Measurements from ENCODE around the gene PODXL. TPM values are rescaled to one million over a fixed set of nuclear protein-coding genes. Genes with fewer than 3 reads are reported as not detected.

The PODXL gene
- total and polyA plus RNA-seq, 10 of the 15 experiments (the other 5 are each of a cell fraction or from before 2014, with no cell fraction given), result 0.04 to 1.8 (median 0.38) TPM

DNA sequence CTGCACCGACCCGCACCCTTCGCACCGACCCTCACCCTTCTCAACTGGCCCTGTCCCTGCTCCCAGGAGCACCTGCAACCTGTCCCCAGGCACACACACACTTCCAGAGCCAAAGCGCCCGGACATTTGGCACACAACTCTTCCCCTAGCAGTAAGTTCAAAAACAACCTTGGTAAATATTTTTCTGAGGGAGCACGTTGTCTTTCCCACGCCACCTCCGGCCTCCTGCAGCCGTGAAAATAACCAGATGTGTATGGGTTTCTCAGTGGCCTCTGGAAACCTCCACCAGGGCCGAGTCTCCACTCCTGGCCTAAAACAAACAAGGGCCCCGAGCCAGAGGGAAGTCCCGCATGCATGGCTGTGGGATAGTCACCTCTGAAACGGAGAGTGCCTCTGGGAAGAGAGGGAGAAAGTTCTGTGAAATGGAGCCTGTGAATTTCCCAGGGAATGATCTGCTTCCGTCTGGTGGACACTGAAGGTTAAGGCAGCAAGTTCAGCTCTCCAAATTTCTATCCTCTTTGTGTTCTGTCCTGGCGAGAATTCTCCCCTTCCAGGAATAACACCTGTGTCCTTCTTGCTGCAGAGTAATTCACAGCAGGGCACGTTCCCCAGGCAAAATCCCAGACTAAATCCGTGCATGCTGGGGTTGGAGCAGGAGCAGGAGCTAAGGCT, 15.8 kb downstream of the PODXL start (continued):
- no peak for TF ChIP-seq SUPT20H (IDR thresholded peaks at IDR 0.05; ENCODE audit: borderline replicate concordance, control insufficient read depth, low read depth, low read length)

DNA sequence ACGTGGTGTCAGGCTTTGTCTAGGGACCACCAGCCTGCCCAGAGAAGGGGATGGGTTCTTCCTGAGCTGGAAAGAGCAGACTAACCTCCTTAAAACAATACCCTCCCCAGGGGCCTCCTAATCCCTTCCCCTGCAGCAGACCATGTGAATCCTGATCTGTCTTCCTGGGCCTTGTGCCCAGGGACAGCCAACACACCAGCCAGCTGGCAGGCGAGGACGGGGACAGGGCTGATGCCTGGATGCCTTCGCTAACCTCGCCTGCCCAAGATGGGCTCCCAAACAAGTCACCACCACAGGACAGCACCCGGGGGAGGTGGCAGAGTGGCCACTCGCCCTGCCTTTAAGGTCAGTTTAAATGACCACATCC, 17.6 kb downstream of the PODXL start:
- H3K27me3 ChIP-seq (replicated peaks in 1 of 2; ENCODE audit: control insufficient read depth in 2 of 2, insufficient read depth in 2 of 2, low read length in 1 of 2), result no peaks in the 10 kb centered on the region
- no peak for DNase-seq (ENCODE audit: low read depth, low spot score)
- SMC1A ChIA-PET (ENCODE audit: uncharacterized antibody, unreplicated experiment), result no interaction called here
- H3K4me1 ChIP-seq (ENCODE audit: control insufficient read depth, insufficient read depth, low read length), result no peaks in the 10 kb centered on the region
- no peak overlapping the region for H3K4me2 ChIP-seq (ENCODE audit: control insufficient read depth, insufficient read depth)
- no peaks in the 10 kb centered on the region for H3K36me3 ChIP-seq (ENCODE audit: control insufficient read depth in 2 of 2, insufficient read depth in 2 of 2, low read length in 1 of 2)
- no peaks in the 10 kb centered on the region for H3K79me2 ChIP-seq (ENCODE audit: control insufficient read depth, insufficient read depth, low read length)
- intact Hi-C loops (cut with micrococcal nuclease; ENCODE audit: unreplicated experiment), result no loop called here
- no peak for FAIRE-seq
- in situ Hi-C loops (cut with MboI), result no loop called here
- no peak for ATAC-seq
- POLR2A ChIA-PET, result no interaction called here
- WGBS (ENCODE audit: insufficient coverage, insufficient replicate concordance, low lambda C conversion rate, missing lambda C conversion rate), result 30% methylated on average over 7 of the region's 7 CpGs
- CTCF ChIA-PET, result interaction anchor here (0.6 to 0.7 kb wide), 2 partner anchors 615 to 728 kb away, joined by 3 read pairs; no protein-coding TSS in a partner anchor
- no TSS peak for BruUV-seq (replicated peaks)
- H3K9ac ChIP-seq (ENCODE audit: control insufficient read depth, insufficient read depth, low read length), result no peak overlapping the region
- no peak for TF ChIP-seq RELA (IDR thresholded peaks at IDR 0.05; ENCODE audit: borderline replicate concordance, partially characterized antibody)
- TF ChIP-seq, protein P1, sequence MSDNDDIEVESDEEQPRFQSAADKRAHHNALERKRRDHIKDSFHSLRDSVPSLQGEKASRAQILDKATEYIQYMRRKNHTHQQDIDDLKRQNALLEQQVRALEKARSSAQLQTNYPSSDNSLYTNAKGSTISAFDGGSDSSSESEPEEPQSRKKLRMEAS (IDR thresholded peaks at IDR 0.05; ENCODE audit: low read depth, low read length), result no peak
- no peak for TF ChIP-seq TARDBP (IDR thresholded peaks at IDR 0.05; ENCODE audit: borderline replicate concordance)
- no peak for TF ChIP-seq CBFB (IDR thresholded peaks at IDR 0.05; ENCODE audit: low read depth)
- no peak for TF ChIP-seq STAT3 (IDR thresholded peaks at IDR 0.05; ENCODE audit: low read depth, low read length)
- no peak for TF ChIP-seq SRF (IDR thresholded peaks at IDR 0.05; ENCODE audit: low read depth in 2 of 2, low read length in 2 of 2)
- no peak for TF ChIP-seq PAX8 (IDR thresholded peaks at IDR 0.05)
- TF ChIP-seq NR2F1 (conservative IDR thresholded peaks at IDR 0.05), result no peak
- TF ChIP-seq CREB1 (IDR thresholded peaks at IDR 0.05; ENCODE audit: low read depth), result no peak
- no peak for TF ChIP-seq SIX5 (IDR thresholded peaks at IDR 0.05; ENCODE audit: low read depth, low read length, severe bottlenecking)
- TF ChIP-seq FOS (IDR thresholded peaks at IDR 0.05; ENCODE audit: borderline replicate concordance, extremely low read depth, insufficient read length), result no peak
- TF ChIP-seq PML (IDR thresholded peaks at IDR 0.05; ENCODE audit: low read length), result no peak
- no peak for TF ChIP-seq NBN (IDR thresholded peaks at IDR 0.05)
- TF ChIP-seq BCL11A (IDR thresholded peaks at IDR 0.05; ENCODE audit: low read depth, low read length), result no peak
- TF ChIP-seq CHD2 (IDR thresholded peaks at IDR 0.05; ENCODE audit: borderline replicate concordance, low read depth, low read length), result no peak
- TF ChIP-seq HCFC1 (IDR thresholded peaks at IDR 0.05; ENCODE audit: low read length), result no peak
- TF ChIP-seq FOXK2 (IDR thresholded peaks at IDR 0.05), result no peak
- TF ChIP-seq, protein P2, sequence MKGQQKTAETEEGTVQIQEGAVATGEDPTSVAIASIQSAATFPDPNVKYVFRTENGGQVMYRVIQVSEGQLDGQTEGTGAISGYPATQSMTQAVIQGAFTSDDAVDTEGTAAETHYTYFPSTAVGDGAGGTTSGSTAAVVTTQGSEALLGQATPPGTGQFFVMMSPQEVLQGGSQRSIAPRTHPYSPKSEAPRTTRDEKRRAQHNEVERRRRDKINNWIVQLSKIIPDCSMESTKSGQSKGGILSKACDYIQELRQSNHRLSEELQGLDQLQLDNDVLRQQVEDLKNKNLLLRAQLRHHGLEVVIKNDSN (IDR thresholded peaks at IDR 0.05; ENCODE audit: borderline replicate concordance, extremely low read length, insufficient read depth, low read depth, low read length), result no peak
- no peak overlapping the region for H3K4me3 ChIP-seq
- no peaks in the 10 kb centered on the region for H4K20me1 ChIP-seq (ENCODE audit: control insufficient read depth, insufficient read depth)
- RAD21 ChIA-PET (ENCODE audit: unreplicated experiment), result interaction anchor here (0.8 kb wide), 1 partner anchor 50 kb away, joined by 3 read pairs; no protein-coding TSS in a partner anchor
- no peaks in the 10 kb centered on the region for H3K9me3 ChIP-seq (replicated peaks; ENCODE audit: control insufficient read depth, insufficient read depth, low read length)
- no peak overlapping the region for H3K27ac ChIP-seq (ENCODE audit: control insufficient read depth, insufficient read depth)
- no peak overlapping the region for H2AFZ ChIP-seq (ENCODE audit: control insufficient read depth, low read depth, low read length)
